CD1c-positive myeloid dendritic cell (primary cell): Measurements from ENCODE around the gene WFDC5.
"Not testable (repeated sequence)": the region's sequence is repeated elsewhere in the genome, so short reads cannot be mapped to it uniquely, and the experiment has no call there.

Source experiments
- DNase-seq: peaks from one replicate; pipeline ENCODE4 v3.0.0-alpha.2; 2016; ENCODE audit errors: extremely low spot score

Gene WFDC5

GRCh38 chr20:45114465-45115385 is at the start of gene WFDC5:
TSS of gene WFDC5 (minus strand) at chr20:45115174. CDS start at chr20:45115083, 91 bp downstream.
- no peak for DNase-seq

- DNase-seq: no peak
Measured at GRCh38 chr20:45163083-45163803, 48.3 kb upstream of the WFDC5 start.

GRCh38 chr20:45157962-45158361 is 43.0 kb upstream of the WFDC5 start:
- no peak for DNase-seq

GRCh38 chr20:45156713-45157112 is 41.7 kb upstream of the WFDC5 start:
- peak; percentile 76 for DNase-seq

- peak; percentile 59 for DNase-seq
Measured at GRCh38 chr20:45154794-45155193, 39.8 kb upstream of the WFDC5 start.

- DNase-seq: no peak
Measured at GRCh38 chr20:45154183-45154582, 39.2 kb upstream of the WFDC5 start.

- peak; percentile 91 for DNase-seq
Measured at GRCh38 chr20:45153752-45154151, 38.8 kb upstream of the WFDC5 start.

- DNase-seq: no peak
Measured at GRCh38 chr20:45153147-45153546, 38.2 kb upstream of the WFDC5 start.

- no peak for DNase-seq
Measured at GRCh38 chr20:45152405-45152804, 37.4 kb upstream of the WFDC5 start.

GRCh38 chr20:45149062-45149461 is 34.1 kb upstream of the WFDC5 start:
- DNase-seq: no peak

- DNase-seq: no peak
Measured at GRCh38 chr20:45140836-45141235, 25.9 kb upstream of the WFDC5 start.

- DNase-seq: not testable (repeated sequence)
Measured at GRCh38 chr20:45139733-45140375, 24.9 kb upstream of the WFDC5 start.

- DNase-seq: peak; percentile 78
Measured at GRCh38 chr20:45138561-45139300, 23.8 kb upstream of the WFDC5 start.

- no peak for DNase-seq
Measured at GRCh38 chr20:45136911-45137310, 21.9 kb upstream of the WFDC5 start.

- DNase-seq: no peak
Measured at GRCh38 chr20:45128099-45128498, 13.1 kb upstream of the WFDC5 start.

- no peak for DNase-seq
Measured at GRCh38 chr20:45124365-45124764, 9.4 kb upstream of the WFDC5 start, which contains the start of gene WFDC12. TSS of gene WFDC12 (minus strand) at chr20:45124465. CDS start at chr20:45124447, 18 bp downstream.

GRCh38 chr20:45121388-45121787 is 6.4 kb upstream of the WFDC5 start:
- no peak for DNase-seq

- no peak for DNase-seq
Measured at GRCh38 chr20:45119556-45120266, 4.7 kb upstream of the WFDC5 start.

GRCh38 chr20:45118028-45118427 is 3.1 kb upstream of the WFDC5 start:
- DNase-seq: no peak

- no peak for DNase-seq
Measured at GRCh38 chr20:45117581-45117980, 2.6 kb upstream of the WFDC5 start.

- DNase-seq: no peak
Measured at GRCh38 chr20:45115829-45116228, 855 bp upstream of the WFDC5 start.
